ENCODE data around the gene PRKCB.

The PRKCB gene

GRCh38 chr16:24036038-24036543, 200.3 kb downstream of the PRKCB start:
- Histone ChIP-seq H3K4me3 (ENCODE audit: low read length) (no peak overlapping the region), H3K36me3 (ENCODE audit: control insufficient read depth, low read length) (no peaks in the 10 kb centered on the region), H4K20me1 (ENCODE audit: control insufficient read depth, insufficient read depth, low read depth, low read length) (no peaks in the 10 kb centered on the region), H3K4me1 (ENCODE audit: control insufficient read depth, low read length) (no peaks in the 10 kb centered on the region), H3F3A (ENCODE audit: control insufficient read depth, insufficient read depth) (no peaks in the 10 kb centered on the region), H3K27ac (ENCODE audit: low read depth, low read length) (no peak overlapping the region), H3K4me2 (ENCODE audit: low read length) (no peak overlapping the region), H3K79me2 (ENCODE audit: control insufficient read depth, low read length) (no peaks in the 10 kb centered on the region), H3K27me3 (ENCODE audit: control insufficient read depth, low read length) (no peaks in the 10 kb centered on the region), H3K9me3 (ENCODE audit: control insufficient read depth, insufficient read depth, low read length) (no peaks in the 10 kb centered on the region), H3K9me2 (replicated peaks; ENCODE audit: control insufficient read depth, low read length) (no peaks in the 10 kb centered on the region)
- TF ChIP-seq CTCF (IDR thresholded peaks at IDR 0.05; ENCODE audit: low read depth, low read length, poor library complexity, severe bottlenecking) (no peak), EZH2phosphoT487 (IDR thresholded peaks at IDR 0.05; ENCODE audit: borderline replicate concordance, low read length) (no peak)

GRCh38 chr16:24036614-24037013, 200.8 kb downstream of the PRKCB start:
- no peaks in the 10 kb centered on the region for H3F3A ChIP-seq (ENCODE audit: control insufficient read depth, insufficient read depth)
- TF ChIP-seq EZH2phosphoT487 (IDR thresholded peaks at IDR 0.05; ENCODE audit: borderline replicate concordance, low read length) (no peak), CTCF (IDR thresholded peaks at IDR 0.05; ENCODE audit: low read depth, low read length, poor library complexity, severe bottlenecking) (peak; percentile 60)
- no peaks in the 10 kb centered on the region for H3K36me3 ChIP-seq (ENCODE audit: control insufficient read depth, low read length)
- no peaks in the 10 kb centered on the region for H3K9me3 ChIP-seq (ENCODE audit: control insufficient read depth, insufficient read depth, low read length)
- no peak overlapping the region for H3K4me2 ChIP-seq (ENCODE audit: low read length)
- H3K4me3 ChIP-seq (ENCODE audit: low read length), result no peak overlapping the region
- H3K27me3 ChIP-seq (ENCODE audit: control insufficient read depth, low read length), result no peaks in the 10 kb centered on the region
- no peaks in the 10 kb centered on the region for H3K4me1 ChIP-seq (ENCODE audit: control insufficient read depth, low read length)
- H3K27ac ChIP-seq (ENCODE audit: low read depth, low read length), result no peak overlapping the region
- H3K9me2 ChIP-seq (replicated peaks; ENCODE audit: control insufficient read depth, low read length), result no peaks in the 10 kb centered on the region
- H3K79me2 ChIP-seq (ENCODE audit: control insufficient read depth, low read length), result no peaks in the 10 kb centered on the region
- no peaks in the 10 kb centered on the region for H4K20me1 ChIP-seq (ENCODE audit: control insufficient read depth, insufficient read depth, low read depth, low read length)

GRCh38 chr16:24037335-24037734, 201.6 kb downstream of the PRKCB start:
- TF ChIP-seq CTCF (IDR thresholded peaks at IDR 0.05; ENCODE audit: low read depth, low read length, poor library complexity, severe bottlenecking) (no peak), EZH2phosphoT487 (IDR thresholded peaks at IDR 0.05; ENCODE audit: borderline replicate concordance, low read length) (no peak)
- no peaks in the 10 kb centered on the region for H3K36me3 ChIP-seq (ENCODE audit: control insufficient read depth, low read length)

More at GRCh38 chr16:24037335-24037734, 201.6 kb downstream of the PRKCB start:
- H3K4me2 ChIP-seq (ENCODE audit: low read length), result no peak overlapping the region
- no peaks in the 10 kb centered on the region for H3F3A ChIP-seq (ENCODE audit: control insufficient read depth, insufficient read depth)
- no peaks in the 10 kb centered on the region for H3K79me2 ChIP-seq (ENCODE audit: control insufficient read depth, low read length)
- no peak overlapping the region for H3K27ac ChIP-seq (ENCODE audit: low read depth, low read length)
- no peaks in the 10 kb centered on the region for H3K27me3 ChIP-seq (ENCODE audit: control insufficient read depth, low read length)
- no peak overlapping the region for H3K4me3 ChIP-seq (ENCODE audit: low read length)
- H4K20me1 ChIP-seq (ENCODE audit: control insufficient read depth, insufficient read depth, low read depth, low read length), result no peaks in the 10 kb centered on the region
- H3K9me3 ChIP-seq (ENCODE audit: control insufficient read depth, insufficient read depth, low read length), result no peaks in the 10 kb centered on the region
- no peaks in the 10 kb centered on the region for H3K9me2 ChIP-seq (replicated peaks; ENCODE audit: control insufficient read depth, low read length)
- no peaks in the 10 kb centered on the region for H3K4me1 ChIP-seq (ENCODE audit: control insufficient read depth, low read length)
